CD4-positive, alpha-beta memory T cell (primary cell): Measurements from ENCODE around the gene CBR4. TPM values are rescaled to one million over a fixed set of nuclear protein-coding genes. Genes with fewer than 3 reads are reported as not detected.
A peak's percentile ranks its signal among the peaks of the same experiment; 100 is the strongest.
"Not testable (repeated sequence)": the region's sequence is repeated elsewhere in the genome, so short reads cannot be mapped to it uniquely, and the experiment has no call there.

Source experiments
- CTCF ChIA-PET: fragments of 350-600 bp; sonication (Branson Sonifier 250); formaldehyde crosslinking; loops from one replicate; lab custom pipeline; 2021; ENCODE audit warnings: inconsistent platforms; ENCODE audit not compliant: partially characterized antibody; lab: Charles Lee
- POLR2A ChIA-PET: fragments of 350-600 bp; sonication (Branson Sonifier 250); formaldehyde crosslinking; loops from one replicate; lab custom pipeline; 2021; ENCODE audit not compliant: partially characterized antibody; lab: Charles Lee
- DNase-seq, 5 donors: peaks; one replicate each; pipeline versions ENCODE4 v3.0.0 to v3.0.0-alpha.2; 2020 to 2022; ENCODE audit warnings: mixed read lengths in 1 of 5
- H3K27ac ChIP-seq: one replicate; pipeline ENCODE4 v1.7.0; 2013; ENCODE audit warnings: low read depth, low read length
- H3K27me3 ChIP-seq: 2 replicates; pipeline ENCODE4 v1.7.0; 2013; ENCODE audit warnings: mild to moderate bottlenecking, low read length, moderate library complexity; ENCODE audit not compliant: insufficient read depth
- H3K36me3 ChIP-seq: 2 replicates; pipeline ENCODE4 v1.7.0; 2013; ENCODE audit warnings: mild to moderate bottlenecking, low read length, moderate library complexity; ENCODE audit not compliant: insufficient read depth
- H3K4me1 ChIP-seq: 2 replicates; pipeline ENCODE4 v1.7.0; 2013; ENCODE audit warnings: mild to moderate bottlenecking, low read length, moderate library complexity; ENCODE audit not compliant: insufficient read depth
- H3K4me3 ChIP-seq, 2 donors: one replicate each; pipeline ENCODE4 v1.7.0; 2013; ENCODE audit warnings: low read length in 2 of 2, mild to moderate bottlenecking in 1 of 2
- H3K9me3 ChIP-seq, 2 donors: one replicate each; pipeline ENCODE4 v1.7.0; 2013; ENCODE audit warnings: low read length in 2 of 2, control low read depth in 1 of 2; ENCODE audit not compliant: control insufficient read depth in 1 of 2
- H3K27ac Mint-ChIP-seq, 7 donors: one replicate each; pipeline ENCODE4 v1.8.0; 2020 to 2021; ENCODE audit warnings: mixed read lengths in 7 of 7, mild to moderate bottlenecking in 6 of 7, inconsistent platforms in 3 of 7, moderate library complexity in 3 of 7
- H3K27me3 Mint-ChIP-seq, 2 donors: one replicate each; pipeline ENCODE4 v1.8.0; 2020 to 2021; ENCODE audit warnings: mixed read lengths in 2 of 2
- H3K36me3 Mint-ChIP-seq, 2 donors: one replicate each; pipeline ENCODE4 v1.8.0; 2020 to 2021; ENCODE audit warnings: mixed read lengths in 2 of 2, inconsistent platforms in 1 of 2, mild to moderate bottlenecking in 1 of 2
- H3K4me1 Mint-ChIP-seq, 4 donors: one replicate each; pipeline ENCODE4 v1.8.0; 2020 to 2021; ENCODE audit warnings: mixed read lengths in 4 of 4, mild to moderate bottlenecking in 1 of 4
- H3K4me3 Mint-ChIP-seq, 8 donors: one replicate each; pipeline ENCODE4 v1.8.0; 2020 to 2021; ENCODE audit warnings: mixed read lengths in 8 of 8, mild to moderate bottlenecking in 7 of 8, moderate library complexity in 6 of 8, inconsistent platforms in 3 of 8
- H3K9me3 Mint-ChIP-seq, 8 donors: one replicate each; pipeline ENCODE4 v1.8.0; 2020 to 2021; ENCODE audit warnings: mixed read lengths in 8 of 8, mild to moderate bottlenecking in 5 of 8, inconsistent platforms in 3 of 8, moderate library complexity in 1 of 8
- intact Hi-C: fragments of 100-400 bp; cut with micrococcal nuclease; formaldehyde crosslinking; loops from one replicate; pipeline ENCODE4 v1.15.1; 2023
- polyA plus RNA-seq, 2 donors: library from polyadenylated mRNA; unstranded; fragments of 300-500 nt; fragmentation: Illumina TruSeq; gene quantifications; one replicate each; pipeline ENCODE4 v1.2.3, GENCODE V29; 2021
- total RNA-seq, 2 experiments: library from RNA; stranded (reverse); gene quantifications; one replicate each; pipeline ENCODE4 v1.2.3, GENCODE V29; 2021

The CBR4 gene
- total and polyA plus RNA-seq, 4 experiments from 2014 or later, result 3.1 to 20.0 (median 14.4) TPM

GRCh38 chr4:168994958-168995357 lies 15.1 kb downstream of the CBR4 start:
- Mint-ChIP-seq H3K36me3 (peaks cover 17 to 45% of the 10 kb centered on the region in 2 donors), H3K4me1 (no peaks in the 10 kb centered on the region), H3K4me3 (no peak overlapping the region), H3K27ac (peak overlapping the region in 1 of 7 donors; percentile 12), H3K27me3 (no peaks in the 10 kb centered on the region), H3K9me3 (no peaks in the 10 kb centered on the region)
- ChIA-PET CTCF (no interaction called here), POLR2A (no interaction called here)
- Histone ChIP-seq H3K4me1 (no peaks in the 10 kb centered on the region), H3K27ac (no peak overlapping the region), H3K27me3 (no peaks in the 10 kb centered on the region), H3K4me3 (no peak overlapping the region), H3K9me3 (no peaks in the 10 kb centered on the region), H3K36me3 (peaks cover 15% of the 10 kb centered on the region)
- intact Hi-C loops, result loop anchor here (5.0 kb wide), 1 partner anchor 497 kb away; no protein-coding TSS in a partner anchor
- no peak for DNase-seq

DNA sequence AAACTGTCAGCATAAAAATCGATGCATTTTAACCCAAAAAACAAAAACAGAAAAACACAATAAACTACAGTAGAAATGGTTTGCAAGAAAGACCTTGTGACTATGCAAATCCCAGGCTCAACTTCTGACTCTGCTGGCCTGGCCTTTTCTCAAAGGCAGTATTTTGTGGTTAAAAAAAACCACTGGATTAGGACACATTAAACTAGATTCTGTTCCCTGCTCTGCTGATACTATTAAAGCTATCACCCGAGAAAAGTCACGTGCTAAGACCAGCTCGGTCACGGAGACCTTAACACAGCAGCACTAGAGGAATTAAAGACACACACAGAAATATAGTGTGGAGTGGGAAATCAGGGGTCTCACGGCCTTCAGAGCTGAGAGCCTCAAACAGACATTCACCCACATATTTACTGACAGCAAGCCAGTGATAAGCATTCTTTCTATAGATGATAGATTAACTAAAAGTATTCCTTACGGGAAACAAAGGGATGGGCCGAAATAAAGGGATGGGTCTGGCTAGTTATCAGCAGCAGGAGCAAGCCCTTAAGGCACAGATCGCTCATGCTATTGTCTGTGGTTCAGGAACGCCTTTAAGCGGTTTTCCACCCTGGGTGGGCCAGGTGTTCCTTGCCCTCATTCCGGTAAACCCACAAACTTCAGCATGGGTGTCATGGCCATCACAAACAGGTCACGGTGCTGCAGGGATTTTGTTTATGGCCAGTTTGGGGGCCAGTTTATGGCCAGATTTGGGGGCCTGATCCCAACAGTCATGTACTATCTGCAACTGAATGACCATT lies 16.1 kb downstream of the CBR4 start:
- Mint-ChIP-seq H3K4me3 (no peak overlapping the region), H3K36me3 (peaks cover 21 to 47% of the 10 kb centered on the region in 2 donors), H3K4me1 (no peaks in the 10 kb centered on the region), H3K27ac (no peak overlapping the region), H3K9me3 (no peaks in the 10 kb centered on the region), H3K27me3 (no peaks in the 10 kb centered on the region)
- intact Hi-C loops, result no loop called here
- Histone ChIP-seq H3K4me3 (no peak overlapping the region), H3K27ac (no peak overlapping the region), H3K27me3 (no peaks in the 10 kb centered on the region), H3K4me1 (no peaks in the 10 kb centered on the region), H3K36me3 (peaks cover 11% of the 10 kb centered on the region), H3K9me3 (no peaks in the 10 kb centered on the region)
- ChIA-PET POLR2A (no interaction called here), CTCF (no interaction called here)
- DNase-seq, result no peak

DNA sequence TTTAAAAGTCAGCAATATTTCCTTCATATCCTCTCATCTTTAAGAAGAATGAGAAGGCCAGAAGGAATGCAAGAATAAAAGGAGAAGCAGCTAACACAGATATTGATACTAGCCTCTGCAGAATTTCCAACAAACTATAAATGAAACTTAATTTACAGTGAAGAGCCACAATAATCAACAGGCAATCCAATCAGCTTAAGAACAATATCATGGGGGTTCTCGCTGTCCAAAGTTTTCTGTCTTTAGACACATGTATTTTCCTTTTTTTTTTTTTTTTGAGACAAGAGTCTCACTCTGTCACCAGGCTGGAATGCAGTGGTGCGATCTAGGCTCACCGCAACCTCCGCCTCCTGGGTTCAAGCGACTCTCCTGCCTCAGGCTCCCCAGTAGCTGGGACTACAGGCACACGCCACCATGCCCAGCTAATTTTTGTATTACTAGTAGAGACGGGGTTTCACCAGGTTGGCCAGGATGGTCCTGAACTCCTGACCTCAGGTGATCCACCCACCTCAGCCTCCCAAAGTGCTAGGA lies 17.0 kb downstream of the CBR4 start:
- POLR2A ChIA-PET, H3K4me3 ChIP-seq, H3K4me1 Mint-ChIP-seq, H3K4me1 ChIP-seq, intact Hi-C loops, H3K4me3 Mint-ChIP-seq, H3K9me3 Mint-ChIP-seq, CTCF ChIA-PET, H3K27ac ChIP-seq, H3K27me3 ChIP-seq, H3K9me3 ChIP-seq, DNase-seq, H3K27me3 Mint-ChIP-seq, H3K27ac Mint-ChIP-seq: not testable (repeated sequence)
- H3K36me3 ChIP-seq, result peaks cover 10% of the 10 kb centered on the region
- peaks cover 21 to 40% of the 10 kb centered on the region in 2 donors for H3K36me3 Mint-ChIP-seq

- Histone ChIP-seq H3K4me1 (no peaks in the 10 kb centered on the region), H3K36me3 (peaks cover 3% of the 10 kb centered on the region), H3K27ac (no peak overlapping the region), H3K9me3 (peaks cover 0 to 7% of the 10 kb centered on the region in 2 donors), H3K4me3 (no peak overlapping the region), H3K27me3 (no peaks in the 10 kb centered on the region)
- no peak overlapping the region for H3K4me3 Mint-ChIP-seq
- peaks cover 57 to 62% of the 10 kb centered on the region in 2 donors for H3K36me3 Mint-ChIP-seq
- CTCF ChIA-PET, result no interaction called here
- H3K9me3 Mint-ChIP-seq, result peaks cover 0 to 40% (median 24%) of the 10 kb centered on the region in 8 donors
- no peak for DNase-seq
- no peak overlapping the region for H3K27ac Mint-ChIP-seq
- H3K4me1 Mint-ChIP-seq, result no peaks in the 10 kb centered on the region
- intact Hi-C loops, result no loop called here
- POLR2A ChIA-PET, result no interaction called here
- no peaks in the 10 kb centered on the region for H3K27me3 Mint-ChIP-seq
Measured at GRCh38 chr4:168981942-168982341, 28.1 kb downstream of the CBR4 start.

DNA sequence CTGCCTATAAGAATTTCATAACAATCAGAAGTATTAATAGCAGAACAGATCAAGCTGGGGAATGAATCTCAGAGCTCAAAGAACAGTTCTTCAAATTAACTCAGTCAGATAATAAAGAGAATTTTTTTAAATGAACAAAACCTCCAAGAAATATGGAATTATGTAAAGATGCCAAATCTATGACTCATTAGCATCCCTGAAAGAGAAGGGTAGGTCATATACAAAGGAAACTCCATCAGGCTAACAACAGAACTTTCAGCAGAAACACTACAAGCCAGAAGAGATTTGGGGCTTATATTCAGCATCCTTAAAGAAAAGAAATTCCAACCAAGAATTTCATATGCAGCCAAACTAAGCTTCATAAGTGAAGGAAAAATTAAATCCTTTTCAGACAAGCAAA lies 28.6 kb downstream of the CBR4 start:
- ChIA-PET CTCF (no interaction called here), POLR2A (no interaction called here)
- peaks cover 57 to 62% of the 10 kb centered on the region in 2 donors for H3K36me3 Mint-ChIP-seq
- H3K9me3 Mint-ChIP-seq, result peaks cover 0 to 40% (median 24%) of the 10 kb centered on the region in 8 donors
- intact Hi-C loops, result no loop called here
- H3K27me3 Mint-ChIP-seq, result no peaks in the 10 kb centered on the region
- Histone ChIP-seq H3K9me3 (peaks cover 0 to 7% of the 10 kb centered on the region in 2 donors), H3K27me3 (no peaks in the 10 kb centered on the region), H3K4me1 (no peaks in the 10 kb centered on the region), H3K27ac (no peak overlapping the region), H3K4me3 (no peak overlapping the region), H3K36me3 (peaks cover 3% of the 10 kb centered on the region)
- DNase-seq, result no peak
- H3K27ac Mint-ChIP-seq, result no peak overlapping the region
- H3K4me1 Mint-ChIP-seq, result no peaks in the 10 kb centered on the region
- no peak overlapping the region for H3K4me3 Mint-ChIP-seq

- H3K9me3 Mint-ChIP-seq, result peaks cover 2 to 50% (median 31%) of the 10 kb centered on the region in 8 donors
- H3K27me3 ChIP-seq, result no peaks in the 10 kb centered on the region
- no peak overlapping the region for H3K27ac ChIP-seq
- ChIA-PET POLR2A (no interaction called here), CTCF (no interaction called here)
- H3K27ac Mint-ChIP-seq, result peak overlapping the region in 1 of 7 donors; percentile 20
- DNase-seq, result no peak
- no peaks in the 10 kb centered on the region for H3K36me3 ChIP-seq
- H3K36me3 Mint-ChIP-seq, result peaks cover 40 to 43% of the 10 kb centered on the region in 2 donors
- H3K4me1 ChIP-seq, result no peaks in the 10 kb centered on the region
- no peak overlapping the region for H3K4me3 Mint-ChIP-seq
- peaks cover 0 to 15% of the 10 kb centered on the region in 2 donors for H3K9me3 ChIP-seq
- H3K27me3 Mint-ChIP-seq, result no peaks in the 10 kb centered on the region
- intact Hi-C loops, result no loop called here
- no peak overlapping the region for H3K4me3 ChIP-seq
- no peaks in the 10 kb centered on the region for H3K4me1 Mint-ChIP-seq
Measured at GRCh38 chr4:168979338-168979737, 30.7 kb downstream of the CBR4 start.

GRCh38 chr4:168978001-168978700 lies 31.9 kb downstream of the CBR4 start:
- ChIA-PET POLR2A (no interaction called here), CTCF (no interaction called here)
- Histone ChIP-seq H3K27me3 (no peaks in the 10 kb centered on the region), H3K4me1 (no peaks in the 10 kb centered on the region), H3K27ac (no peak overlapping the region), H3K9me3 (peaks cover 0 to 9% of the 10 kb centered on the region in 2 donors), H3K36me3 (no peaks in the 10 kb centered on the region), H3K4me3 (no peak overlapping the region)
- Mint-ChIP-seq H3K27me3 (no peaks in the 10 kb centered on the region), H3K36me3 (peaks cover 28 to 34% of the 10 kb centered on the region in 2 donors), H3K4me3 (no peak overlapping the region), H3K9me3 (peaks cover 2 to 51% (median 31%) of the 10 kb centered on the region in 8 donors), H3K4me1 (no peaks in the 10 kb centered on the region), H3K27ac (no peak overlapping the region)
- intact Hi-C loops, result no loop called here
- no peak for DNase-seq
